HG02885 (cell line): ENCODE results near the gene APOL5.
"Not testable (repeated sequence)": the region's sequence is repeated elsewhere in the genome, so short reads cannot be mapped to it uniquely, and the experiment has no call there.

Experiments used
- ATAC-seq: cut with Tn5 transposase; IDR thresholded peaks from one replicate; pipeline ENCODE4 v1.9.1; 2021; ENCODE audit warnings: mild to moderate bottlenecking; ENCODE audit not compliant: unreplicated experiment, poor library complexity

Gene APOL5, protein sequence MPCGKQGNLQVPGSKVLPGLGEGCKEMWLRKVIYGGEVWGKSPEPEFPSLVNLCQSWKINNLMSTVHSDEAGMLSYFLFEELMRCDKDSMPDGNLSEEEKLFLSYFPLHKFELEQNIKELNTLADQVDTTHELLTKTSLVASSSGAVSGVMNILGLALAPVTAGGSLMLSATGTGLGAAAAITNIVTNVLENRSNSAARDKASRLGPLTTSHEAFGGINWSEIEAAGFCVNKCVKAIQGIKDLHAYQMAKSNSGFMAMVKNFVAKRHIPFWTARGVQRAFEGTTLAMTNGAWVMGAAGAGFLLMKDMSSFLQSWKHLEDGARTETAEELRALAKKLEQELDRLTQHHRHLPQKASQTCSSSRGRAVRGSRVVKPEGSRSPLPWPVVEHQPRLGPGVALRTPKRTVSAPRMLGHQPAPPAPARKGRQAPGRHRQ

DNA sequence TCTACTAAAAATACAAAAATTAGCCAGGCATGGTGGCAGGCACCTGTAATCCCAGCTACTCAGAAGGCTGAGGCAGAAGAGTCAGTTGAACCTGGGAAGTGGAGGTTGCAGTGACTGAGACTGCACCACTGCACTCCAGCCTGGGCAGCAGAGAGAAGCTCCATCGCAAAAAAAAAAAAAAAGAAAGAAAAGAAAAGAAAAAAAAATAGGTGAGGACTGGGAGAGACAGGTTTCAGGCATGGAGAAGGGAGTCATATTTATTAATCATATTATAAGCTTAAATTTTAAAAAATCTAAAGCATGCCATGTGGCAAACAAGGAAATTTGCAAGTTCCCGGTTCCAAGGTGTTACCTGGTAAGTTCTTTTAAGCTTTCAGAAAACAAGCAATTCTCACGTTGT lies at the start of gene APOL5:
TSS of gene APOL5 (plus strand) at position 301 of the 400 bp plus-strand sequence. CDS start at position 301, 0 bp downstream.
- ATAC-seq = no peak

DNA sequence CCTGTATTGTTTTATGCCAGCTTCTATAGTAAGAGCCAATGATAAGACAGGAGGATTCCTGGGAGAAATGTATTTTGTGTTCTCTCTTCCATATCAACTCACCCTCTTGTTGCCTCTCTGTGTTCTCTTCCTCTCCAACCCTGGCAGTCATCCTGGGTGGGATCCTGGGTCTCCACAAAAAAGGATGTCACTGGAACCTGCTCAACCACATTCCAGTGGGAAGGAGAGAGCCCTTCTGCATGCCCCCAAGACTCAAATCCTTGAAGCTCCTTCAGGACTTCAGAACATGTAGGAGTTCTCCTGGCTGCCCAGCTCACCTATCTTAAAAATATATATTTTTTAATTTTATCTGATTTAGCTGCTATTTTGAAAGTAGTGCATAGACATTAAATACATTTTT lies 43.3 kb upstream of the APOL5 start:
- no peak for ATAC-seq

DNA sequence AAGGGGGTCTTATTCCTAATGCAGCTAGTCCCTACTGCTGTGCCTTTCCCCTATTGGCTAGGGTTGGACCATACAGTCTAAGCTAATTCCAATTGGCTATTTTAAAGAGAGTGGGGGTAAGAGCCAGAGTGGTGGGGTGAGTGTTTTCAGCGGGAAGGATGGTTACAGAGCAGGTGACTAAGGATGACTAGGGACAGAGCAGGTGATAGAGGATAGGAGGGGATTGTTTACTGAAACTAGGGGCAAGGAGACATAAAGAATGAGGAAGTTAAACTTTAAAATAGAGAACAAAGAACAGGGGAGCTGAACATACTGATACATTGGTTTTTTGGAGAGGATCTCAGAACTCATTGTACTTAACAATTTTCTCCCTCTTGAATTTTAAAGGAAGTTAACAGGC lies 41.6 kb upstream of the APOL5 start:
- ATAC-seq = not testable (repeated sequence)

DNA sequence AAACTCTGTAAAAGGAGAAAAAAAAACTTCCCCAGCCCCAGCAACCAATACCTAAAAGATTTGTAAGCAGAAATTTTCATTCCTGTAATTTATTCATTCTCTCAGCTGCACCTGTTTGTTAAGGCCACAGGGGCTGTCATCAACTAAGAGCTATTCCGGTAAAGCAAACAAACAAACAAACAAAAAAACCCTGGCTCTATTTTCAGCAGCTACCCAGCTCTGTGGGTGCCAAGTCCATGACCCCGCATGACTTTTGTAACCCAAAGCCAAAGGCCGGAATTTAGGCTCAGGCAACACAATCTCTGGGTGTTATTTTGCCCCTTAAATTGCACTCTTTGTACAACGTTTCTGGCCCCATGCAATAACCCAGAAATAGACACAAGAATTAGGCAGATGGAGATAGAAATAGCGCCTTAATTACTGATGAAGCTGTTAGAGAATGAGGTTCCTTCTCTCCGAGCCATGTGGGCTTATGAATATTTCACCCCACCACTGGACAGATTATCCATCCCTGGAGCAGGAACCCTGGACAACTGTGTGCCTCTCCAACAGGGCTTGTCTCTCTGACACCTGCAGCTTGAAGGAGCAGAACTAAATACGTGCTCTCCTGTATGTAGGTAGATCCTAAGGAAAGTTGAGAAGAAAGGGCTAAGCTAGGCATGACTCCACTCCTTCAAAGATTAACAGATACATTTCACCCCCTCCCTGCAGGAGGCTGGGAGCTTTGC lies 40.0 kb upstream of the APOL5 start:
- no peak for ATAC-seq

DNA sequence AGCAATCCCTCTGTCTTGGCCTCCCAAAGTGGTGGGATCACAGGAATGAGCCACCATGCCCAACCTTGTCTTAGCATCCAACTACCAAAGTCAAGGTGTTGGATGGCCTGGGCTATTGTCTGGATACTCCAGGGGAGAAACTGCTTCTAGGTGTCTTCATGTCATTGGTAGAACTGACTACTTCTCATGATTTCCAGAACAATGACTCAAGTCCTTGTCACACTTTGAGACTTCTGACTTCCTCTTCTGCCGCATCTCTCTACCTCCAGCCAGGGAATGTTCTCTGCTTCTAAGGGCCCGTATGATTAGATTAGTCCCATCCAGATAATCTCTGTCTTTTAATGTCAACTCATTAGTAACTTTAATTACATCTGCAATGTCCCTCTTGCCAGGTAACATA lies 38.8 kb upstream of the APOL5 start:
- no peak for ATAC-seq

DNA sequence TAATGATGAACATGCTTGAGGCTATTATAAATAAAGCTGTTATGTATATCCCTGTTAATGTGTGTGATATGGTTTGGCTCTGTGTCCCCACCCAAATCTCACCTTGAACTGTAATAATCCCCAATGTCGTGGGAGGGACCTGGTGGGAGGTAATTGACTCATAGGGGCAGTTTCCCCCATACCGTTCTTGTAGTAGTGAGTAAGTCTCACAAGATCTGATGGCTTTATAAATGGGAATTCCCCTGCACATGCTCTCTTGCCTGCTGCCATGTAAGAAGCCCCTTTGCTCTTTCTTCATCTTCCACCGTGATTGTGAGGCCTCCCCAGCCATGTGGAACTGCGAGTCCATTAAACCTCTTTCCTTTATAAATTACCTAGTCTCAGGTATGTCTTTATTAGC lies 38.2 kb upstream of the APOL5 start:
- ATAC-seq = not testable (repeated sequence)

DNA sequence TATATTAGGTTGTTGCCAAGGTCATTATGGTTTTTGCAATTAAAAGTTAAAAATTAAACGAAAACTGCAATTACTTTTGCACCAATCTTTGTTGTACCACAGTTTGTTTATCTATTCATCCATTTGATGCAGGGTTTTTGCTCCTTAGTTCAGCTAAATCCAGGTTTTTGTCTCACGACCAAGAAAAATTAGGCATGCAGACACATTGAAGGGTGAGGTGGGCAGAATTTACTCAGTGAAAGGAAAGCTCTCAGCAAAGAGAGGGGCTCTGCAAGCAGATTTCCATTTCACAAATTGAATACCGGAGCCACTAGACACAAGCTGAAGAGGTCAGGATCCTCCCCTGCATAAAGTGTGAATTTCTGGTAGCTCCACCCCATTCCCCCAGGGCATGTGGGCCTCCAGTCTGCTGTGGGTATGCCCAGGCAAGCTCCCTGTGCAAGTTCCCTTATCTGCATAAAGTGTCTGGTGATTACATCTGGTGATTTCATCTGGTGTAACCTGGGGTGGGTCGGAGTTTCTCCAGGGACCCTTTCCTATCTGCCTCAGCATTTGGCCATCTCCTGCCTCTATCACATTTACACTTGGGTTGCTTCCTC lies 36.1 kb upstream of the APOL5 start:
- no peak for ATAC-seq

DNA sequence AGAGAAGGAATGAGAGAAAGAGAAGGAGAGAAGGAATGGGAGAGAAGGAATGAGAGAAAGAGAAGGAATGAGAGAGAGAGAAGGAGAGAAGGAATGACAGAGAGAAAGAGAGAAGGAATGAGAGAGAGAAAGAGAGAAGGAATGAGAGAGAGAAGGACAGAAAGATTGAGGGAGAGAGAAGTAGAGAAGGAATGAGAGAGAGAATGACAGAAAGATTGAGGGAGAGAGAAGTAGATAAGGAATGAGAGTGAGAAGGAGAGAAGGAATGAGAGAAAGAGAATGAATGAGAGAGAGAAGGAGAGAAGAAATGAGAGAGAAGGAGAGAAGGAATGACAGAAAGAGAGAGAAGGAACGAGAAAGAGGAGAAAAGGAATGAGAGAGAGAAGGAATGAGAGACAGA lies 34.1 kb upstream of the APOL5 start:
- no peak for ATAC-seq

DNA sequence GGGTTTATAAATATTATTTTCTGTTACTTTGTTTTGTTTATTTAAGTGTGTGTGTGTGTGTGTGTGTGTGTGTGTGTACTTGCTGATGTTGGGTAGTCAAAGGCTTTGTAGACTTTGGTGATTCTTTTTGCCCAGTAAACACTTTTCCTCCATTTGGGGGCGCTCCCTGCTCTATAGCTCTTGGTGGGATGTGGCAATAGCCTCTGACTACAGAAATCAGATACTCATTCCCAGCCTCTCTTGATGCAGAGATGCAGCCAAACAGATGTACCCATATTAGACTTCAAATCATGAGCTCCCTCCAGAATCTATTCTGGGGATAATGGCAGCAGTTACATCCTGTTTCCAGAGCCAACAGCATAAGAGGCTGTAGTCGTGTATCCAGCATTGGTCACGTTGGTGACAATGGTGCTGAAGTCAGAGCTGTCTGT lies 33.4 kb upstream of the APOL5 start:
- no peak for ATAC-seq

DNA sequence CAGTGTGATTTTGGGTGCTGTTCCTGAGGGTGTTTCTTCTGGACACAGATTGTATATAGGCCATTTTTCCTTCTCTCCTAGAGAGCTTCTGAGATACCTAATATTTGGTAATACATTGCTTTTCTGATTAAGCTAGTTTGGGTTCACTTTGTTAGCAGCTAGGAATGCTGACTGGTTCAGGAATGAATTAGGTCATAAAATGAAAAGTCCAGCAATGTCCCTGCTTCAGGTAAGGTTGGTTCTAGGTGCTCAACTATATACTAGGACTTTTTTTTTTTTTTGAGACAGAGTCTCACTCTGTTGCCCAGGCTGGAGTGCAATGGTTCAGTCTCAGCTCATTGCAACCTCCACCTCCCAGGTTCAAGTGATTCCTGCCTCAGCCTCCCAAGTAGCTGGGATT lies 32.9 kb upstream of the APOL5 start:
- ATAC-seq = no peak

DNA sequence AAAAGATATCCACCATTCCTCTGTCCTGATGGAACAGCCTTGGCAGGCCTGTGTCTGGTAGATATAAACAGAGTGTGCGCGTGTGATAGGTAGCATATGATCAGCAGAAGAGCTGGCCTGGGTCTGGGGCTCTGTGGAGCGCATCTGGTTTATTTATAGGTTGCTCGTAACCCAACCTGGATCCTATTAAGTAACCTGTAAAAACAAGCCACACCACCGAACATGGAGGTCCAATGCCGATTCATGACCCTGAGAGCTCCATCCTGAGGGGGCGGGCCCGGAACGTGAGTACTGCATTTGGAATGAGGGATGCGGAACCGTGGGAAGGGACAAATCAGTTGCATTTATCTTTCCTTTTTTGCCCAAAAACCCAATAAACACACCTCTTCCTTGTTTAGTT lies 31.9 kb upstream of the APOL5 start:
- ATAC-seq = no peak

DNA sequence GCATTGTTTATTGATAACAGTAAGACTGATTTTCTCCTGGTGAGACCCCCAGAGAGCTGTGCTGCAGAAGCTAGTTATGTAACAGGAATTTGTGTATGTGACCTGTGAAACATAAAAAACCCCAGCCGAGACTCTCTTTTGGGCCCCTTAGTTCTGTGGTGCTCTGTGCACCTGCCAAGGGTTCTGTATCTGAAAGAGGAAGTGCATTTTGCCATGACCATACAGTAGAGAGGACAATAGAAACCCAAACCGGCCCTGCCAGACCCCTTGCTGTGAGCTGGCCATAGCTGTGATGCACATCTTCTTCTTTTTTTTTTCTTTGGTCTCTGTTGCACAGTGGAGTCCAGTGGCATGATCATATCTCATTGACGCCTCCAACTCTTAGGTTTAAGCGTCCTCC lies 31.4 kb upstream of the APOL5 start:
- ATAC-seq = no peak

DNA sequence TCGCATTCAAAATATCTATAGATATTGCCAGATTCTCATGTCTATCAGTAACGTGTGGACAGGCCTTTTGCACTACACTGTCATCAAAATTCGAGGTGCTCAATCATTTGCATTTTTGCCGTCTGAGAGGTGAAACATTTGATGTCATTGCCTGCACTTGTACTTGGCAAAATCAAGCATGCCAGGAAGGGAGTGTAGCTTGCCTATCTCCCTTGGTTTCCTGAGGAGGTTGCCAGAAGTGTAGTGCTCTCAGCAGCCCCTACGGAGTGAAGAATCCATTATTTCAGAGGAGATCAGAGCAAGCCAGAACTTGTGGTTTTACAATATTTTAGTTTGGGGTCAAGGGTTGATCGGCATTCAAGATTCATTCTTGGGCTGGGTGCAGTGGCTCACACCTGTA lies 30.2 kb upstream of the APOL5 start:
- ATAC-seq = no peak

DNA sequence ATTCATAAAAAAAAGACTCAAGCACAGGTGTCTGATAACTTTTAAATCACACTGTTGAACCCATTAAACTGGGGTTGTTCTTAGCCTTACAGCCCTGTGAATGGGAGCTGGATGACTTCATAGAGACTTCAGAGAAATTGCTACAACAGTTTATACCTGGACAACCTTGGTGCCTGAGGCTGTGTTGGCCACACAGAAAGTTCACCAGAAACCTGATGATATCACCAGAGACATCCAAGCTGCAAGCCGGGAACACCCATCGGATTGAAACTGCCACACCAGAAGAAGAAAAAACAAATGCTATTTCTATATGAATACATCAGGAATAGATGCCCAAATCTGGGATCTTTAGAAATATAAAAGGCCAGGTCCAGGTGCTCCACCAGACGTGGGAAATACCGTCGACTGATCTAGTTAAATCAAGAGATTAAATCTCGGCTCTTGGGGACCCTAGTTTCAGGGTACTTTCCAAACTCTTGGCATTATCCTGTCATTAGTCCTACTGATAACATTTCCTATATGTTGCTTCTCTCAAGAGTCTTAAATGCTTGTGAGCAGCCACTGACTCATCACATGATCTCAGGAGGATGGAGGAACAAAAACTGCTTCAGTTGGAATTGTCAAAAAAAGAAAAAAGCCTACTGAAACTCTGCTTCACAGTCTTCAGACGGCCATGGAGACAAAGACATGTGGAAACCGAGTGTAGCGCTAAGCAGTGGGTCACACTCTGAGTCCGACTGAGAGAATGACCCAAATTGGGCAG lies 28.6 kb upstream of the APOL5 start:
- no peak for ATAC-seq

DNA sequence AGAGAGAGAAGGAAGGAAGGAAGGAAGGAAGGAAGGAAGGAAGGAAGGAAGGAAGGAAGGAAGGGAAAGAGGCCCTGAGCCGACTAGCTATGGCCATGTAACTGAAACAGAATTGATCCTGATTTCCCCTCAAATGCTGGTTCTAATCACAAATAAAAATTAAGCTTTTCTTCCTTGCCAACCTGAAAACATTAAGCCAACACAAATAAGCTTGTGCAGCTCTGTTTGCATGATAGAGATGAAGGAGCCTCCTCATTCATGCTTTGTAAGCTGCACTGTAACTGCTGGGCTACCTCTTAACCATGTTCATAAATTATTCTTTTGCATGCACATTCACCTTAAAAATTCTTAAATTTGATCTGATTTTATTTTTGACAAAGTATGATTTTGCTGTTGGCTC lies 27.7 kb upstream of the APOL5 start:
- no peak for ATAC-seq

DNA sequence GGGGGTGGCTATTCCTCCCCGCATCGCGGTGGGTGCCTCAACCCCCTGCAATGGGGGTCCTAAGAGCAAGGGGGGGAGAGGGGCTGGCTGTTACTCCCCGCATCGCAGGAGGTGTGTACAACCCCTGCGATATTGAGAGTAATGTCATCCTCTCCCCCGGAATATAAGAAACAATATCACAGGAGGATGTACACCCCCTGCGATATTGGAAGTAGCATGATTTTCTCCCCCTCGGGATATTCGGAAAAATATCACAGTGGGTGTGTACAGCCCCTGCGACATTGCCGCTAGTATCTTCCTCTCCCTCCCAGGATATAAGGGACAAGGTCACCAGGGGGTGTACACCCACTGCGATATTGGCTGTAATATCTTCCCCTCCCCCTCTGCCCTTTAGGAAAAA lies 22.5 kb upstream of the APOL5 start:
- ATAC-seq = no peak

DNA sequence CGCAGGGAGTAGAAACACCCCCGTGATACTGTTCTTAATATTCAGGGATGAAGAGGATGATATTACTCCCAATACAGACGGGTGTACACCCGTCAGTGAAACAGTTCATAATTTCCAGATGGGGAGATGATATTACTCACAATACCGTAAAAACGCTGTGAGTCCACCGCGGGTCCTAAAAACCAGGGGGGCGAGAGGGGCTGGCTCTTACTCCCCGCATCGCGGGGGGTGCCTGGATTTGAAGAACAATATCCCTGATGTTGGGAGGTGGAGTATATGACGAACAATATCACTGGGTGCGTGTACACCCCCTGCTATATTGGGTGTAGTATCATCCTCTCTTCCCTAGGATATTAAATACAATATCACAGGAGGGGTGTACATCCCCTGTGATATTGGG lies 20.5 kb upstream of the APOL5 start:
- no peak for ATAC-seq

DNA sequence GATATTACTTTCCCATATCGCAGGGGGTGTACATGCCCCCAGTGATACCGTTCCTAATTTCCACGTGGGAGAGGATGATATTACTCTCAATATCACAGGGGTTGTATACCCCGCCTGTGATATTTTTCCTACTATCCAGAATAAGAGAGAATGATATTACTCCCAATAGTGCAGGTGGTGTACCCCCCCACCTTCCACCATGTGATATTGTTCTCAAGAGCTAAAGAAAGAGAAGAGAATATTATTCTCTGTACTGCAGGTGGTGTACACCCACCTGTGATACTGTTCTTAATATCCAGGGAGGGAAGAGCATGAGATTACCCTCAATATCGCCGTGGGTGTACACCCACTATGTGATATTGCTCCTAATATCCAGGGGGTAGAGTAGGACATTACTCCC lies 17.8 kb upstream of the APOL5 start:
- ATAC-seq = not testable (repeated sequence)

DNA sequence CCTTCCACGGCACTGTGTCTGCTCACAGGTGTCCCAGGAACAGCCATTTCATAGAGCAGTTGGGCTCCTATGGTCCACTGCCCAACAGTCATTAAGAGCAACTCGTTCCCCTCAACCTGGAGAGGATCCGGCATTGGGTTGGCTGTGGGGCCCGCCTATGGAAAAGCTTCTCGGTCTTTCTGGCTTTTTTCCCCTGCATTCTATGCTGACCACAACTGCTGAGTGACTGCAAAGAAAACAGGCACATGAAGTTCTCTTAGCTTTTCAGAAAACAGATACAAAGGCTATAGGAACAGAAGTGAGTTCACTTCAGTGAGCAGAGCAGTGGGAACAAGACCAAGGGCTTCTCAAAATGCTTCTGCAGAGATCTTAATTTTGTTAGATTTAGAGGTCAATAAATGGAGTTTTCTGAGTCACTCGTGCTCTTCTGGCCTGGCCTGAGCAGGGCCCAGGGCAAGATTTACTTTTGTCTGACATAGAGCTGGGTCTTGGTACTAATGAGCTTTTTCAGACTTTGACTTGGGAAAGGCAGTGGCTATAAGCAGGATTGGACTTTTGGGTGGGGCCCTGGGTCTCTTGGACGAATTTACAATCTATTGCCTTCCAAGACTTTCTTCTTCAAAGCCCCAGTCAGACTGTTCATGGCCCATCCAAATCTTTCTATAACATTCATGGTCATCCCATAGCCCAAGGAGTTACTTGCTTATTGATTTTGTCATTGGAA lies 13.6 kb upstream of the APOL5 start:
- no peak for ATAC-seq

DNA sequence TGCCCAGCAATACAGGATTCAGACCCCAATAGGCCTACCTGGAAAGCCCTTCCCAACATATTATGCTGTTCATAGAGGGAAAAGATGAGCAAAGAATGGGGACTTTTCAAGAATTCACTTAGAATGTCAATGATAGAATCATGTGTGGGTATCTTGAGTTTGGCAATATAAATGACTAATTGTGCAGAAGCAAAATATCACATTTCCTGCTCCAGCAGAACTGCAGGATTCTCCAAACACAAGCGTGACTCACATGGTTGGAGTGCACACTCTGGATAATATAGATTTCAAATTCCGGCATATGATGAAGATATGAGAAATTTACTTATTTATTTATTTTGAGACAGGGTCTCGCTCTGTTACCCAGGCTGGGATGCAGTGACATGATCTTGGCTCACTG lies 12.5 kb upstream of the APOL5 start:
- no peak for ATAC-seq
